Naive thymus-derived CD4-positive, alpha-beta T cell (primary cell): ENCODE data around the gene CD70. TPM values are rescaled to one million over a fixed set of nuclear protein-coding genes. Genes with fewer than 3 reads are reported as not detected.
A peak's percentile ranks its signal among the peaks of the same experiment; 100 is the strongest.
"Not testable (repeated sequence)": the region's sequence is repeated elsewhere in the genome, so short reads cannot be mapped to it uniquely, and the experiment has no call there.

Experiments
- ATAC-seq: fragments of 150-1000 bp; cut with Tn5 transposase; 2 replicates; pipeline ENCODE4 v1.10.0; 2021; ENCODE audit warnings: mild to moderate bottlenecking, moderate library complexity
- CTCF ChIA-PET: fragments of 350-600 bp; sonication (Branson Sonifier 250); formaldehyde crosslinking; loops from one replicate; lab custom pipeline; 2021; ENCODE audit warnings: antibody characterized with exemption; lab: Charles Lee
- POLR2A ChIA-PET: fragments of 350-600 bp; sonication (Branson Sonifier 250); formaldehyde crosslinking; loops from one replicate; lab custom pipeline; 2021; ENCODE audit warnings: antibody characterized with exemption, inconsistent platforms; lab: Charles Lee
- DNase-seq, 9 donors: peaks; one replicate each; pipeline versions ENCODE4 v3.0.0 to v3.0.0-alpha.2; 2020 to 2022; ENCODE audit warnings: mixed read lengths in 1 of 9
- H3K27ac ChIP-seq: one replicate; pipeline ENCODE4 v1.7.0; 2013; ENCODE audit warnings: mild to moderate bottlenecking, low read depth, low read length, moderate library complexity
- H3K27me3 ChIP-seq, 2 donors: one replicate each; pipeline ENCODE4 v1.7.0; 2013; ENCODE audit warnings: low read length in 2 of 2, mild to moderate bottlenecking in 2 of 2, moderate library complexity in 2 of 2; ENCODE audit not compliant: control insufficient read depth in 2 of 2, insufficient read depth in 2 of 2
- H3K36me3 ChIP-seq, 3 experiments: 1 replicate in 2 of 3; 2 replicates in 1 of 3; pipeline ENCODE4 v1.7.0; 2013; ENCODE audit warnings: low read length in 3 of 3, mild to moderate bottlenecking in 3 of 3, moderate library complexity in 1 of 3; ENCODE audit not compliant: insufficient read depth in 3 of 3, control insufficient read depth in 2 of 3
- H3K4me1 ChIP-seq, 2 donors: one replicate each; pipeline ENCODE4 v1.7.0; 2013; ENCODE audit warnings: low read length in 2 of 2, mild to moderate bottlenecking in 2 of 2, moderate library complexity in 1 of 2; ENCODE audit not compliant: control insufficient read depth in 2 of 2, insufficient read depth in 2 of 2
- H3K4me3 ChIP-seq: 2 replicates; pipeline ENCODE4 v1.7.0; 2013; ENCODE audit warnings: mild to moderate bottlenecking, low read length
- H3K9me3 ChIP-seq, 3 experiments: 1 replicate in 2 of 3; 2 replicates in 1 of 3; pipeline ENCODE4 v1.7.0; 2013; ENCODE audit warnings: low read length in 3 of 3; ENCODE audit not compliant: control insufficient read depth in 2 of 3
- H3K27ac Mint-ChIP-seq, 9 donors: one replicate each; pipeline ENCODE4 v1.8.0; 2020 to 2022; ENCODE audit warnings: mixed read lengths in 9 of 9, mild to moderate bottlenecking in 8 of 9, moderate library complexity in 5 of 9, inconsistent platforms in 2 of 9
- H3K27me3 Mint-ChIP-seq, 5 donors: one replicate each; pipeline ENCODE4 v1.8.0; 2021 to 2022; ENCODE audit warnings: mixed read lengths in 5 of 5, mild to moderate bottlenecking in 1 of 5
- H3K36me3 Mint-ChIP-seq, 5 donors: one replicate each; pipeline ENCODE4 v1.8.0; 2020 to 2022; ENCODE audit warnings: mixed read lengths in 5 of 5, mild to moderate bottlenecking in 3 of 5, inconsistent platforms in 1 of 5
- H3K4me1 Mint-ChIP-seq, 7 donors: one replicate each; pipeline ENCODE4 v1.8.0; 2020 to 2022; ENCODE audit warnings: mixed read lengths in 7 of 7, mild to moderate bottlenecking in 3 of 7, inconsistent platforms in 1 of 7
- H3K4me3 Mint-ChIP-seq, 10 donors: one replicate each; pipeline ENCODE4 v1.8.0; 2020 to 2022; ENCODE audit warnings: mild to moderate bottlenecking in 10 of 10, mixed read lengths in 10 of 10, moderate library complexity in 6 of 10, inconsistent platforms in 2 of 10
- H3K9me3 Mint-ChIP-seq, 11 donors: one replicate each; pipeline ENCODE4 v1.8.0; 2020 to 2022; ENCODE audit warnings: mixed read lengths in 11 of 11, mild to moderate bottlenecking in 4 of 11, inconsistent platforms in 1 of 11, moderate library complexity in 1 of 11
- intact Hi-C, 2 donors: fragments of 100-400 bp; cut with micrococcal nuclease; formaldehyde crosslinking; loops; one replicate each; pipeline ENCODE4 v1.15.1; 2023
- polyA plus RNA-seq, 2 donors: library from polyadenylated mRNA; unstranded; fragments of 300-500 nt; fragmentation: Illumina TruSeq; gene quantifications; one replicate each; pipeline ENCODE4 v1.2.3, GENCODE V29; 2021
- total RNA-seq, 6 experiments: library from RNA in 5 of 6; stranded (reverse) in 5 of 6; gene quantifications; 1 replicate in 5 of 6; 2 replicates in 1 of 6; pipeline ENCODE4 v1.2.3 and lab custom pipeline; 2021 to 2026

CD70 gene
- total and polyA plus RNA-seq, 7 experiments from 2014 or later: 1.2 to 39.6 TPM; not detected in 5

DNA sequence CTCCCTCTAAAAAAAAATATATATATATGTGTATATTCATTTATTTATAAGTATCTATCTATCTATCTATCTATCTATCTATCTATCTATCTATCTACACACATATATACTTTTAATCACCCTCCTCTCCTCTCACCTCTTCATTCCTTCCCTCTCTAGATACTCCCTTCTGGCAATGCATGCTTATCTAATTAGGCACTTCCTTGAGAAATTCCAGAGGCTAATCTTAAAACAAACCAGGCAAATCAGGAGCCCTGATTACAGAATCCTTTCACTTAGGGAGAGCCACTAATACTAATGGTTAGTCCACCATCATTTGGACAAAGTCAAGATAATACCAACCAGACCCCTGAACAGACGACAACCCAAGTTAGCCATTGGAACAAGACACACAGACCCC, 17.6 kb downstream of the CD70 start:
- CTCF ChIA-PET: no interaction called here
- H3K9me3 Mint-ChIP-seq: peaks cover 2 to 11% (median 4%) of the 10 kb centered on the region in 11 donors

DNA sequence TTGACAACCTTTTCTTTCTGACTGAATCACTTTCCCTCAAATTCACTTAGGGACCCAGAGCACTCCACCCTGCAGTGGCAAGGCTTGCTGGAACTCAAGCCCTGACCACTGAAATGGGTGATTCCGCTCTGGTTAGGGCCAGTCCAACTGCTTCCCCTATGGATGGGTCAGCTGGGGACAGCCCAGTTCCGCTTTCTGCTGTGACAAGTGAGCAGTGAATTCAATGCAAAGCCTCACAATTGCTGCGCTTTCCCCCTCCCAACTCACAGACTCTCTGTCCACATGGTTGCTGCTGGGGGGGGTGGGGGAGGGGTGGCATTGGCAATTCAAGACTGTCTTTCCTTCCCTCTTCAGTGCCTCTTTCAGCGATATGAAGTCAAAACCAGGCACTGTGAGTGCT, 18.7 kb downstream of the CD70 start:
- DNase-seq (no peak), ATAC-seq (peak; percentile 63)
- H3K36me3 ChIP-seq: no peaks in the 10 kb centered on the region
- CTCF ChIA-PET: interaction anchor here (0.7 kb wide), 1 partner anchor 822 kb away, joined by 3 read pairs; no protein-coding TSS in a partner anchor
- no peak overlapping the region for H3K4me3 Mint-ChIP-seq
- intact Hi-C loops: no loop called here
- peaks cover 2 to 11% (median 4%) of the 10 kb centered on the region in 11 donors for H3K9me3 Mint-ChIP-seq
- peaks cover 5 to 26% (median 19%) of the 10 kb centered on the region in 5 donors for H3K27me3 Mint-ChIP-seq
- no peaks in the 10 kb centered on the region for H3K27me3 ChIP-seq
- no peaks in the 10 kb centered on the region for H3K9me3 ChIP-seq
- H3K4me3 ChIP-seq: no peak overlapping the region
- peaks cover 0 to 1% (median 0%) of the 10 kb centered on the region in 5 donors for H3K36me3 Mint-ChIP-seq
- H3K4me1 Mint-ChIP-seq: peaks cover 0 to 3% (median 0%) of the 10 kb centered on the region in 7 donors
- no peak overlapping the region for H3K27ac Mint-ChIP-seq
- no peak overlapping the region for H3K27ac ChIP-seq
- H3K4me1 ChIP-seq: peaks cover 0 to 3% of the 10 kb centered on the region in 2 donors
- POLR2A ChIA-PET: no interaction called here

More for the DNA sequence above, 17.6 kb downstream of the CD70 start:
- H3K27me3 ChIP-seq: no peaks in the 10 kb centered on the region
- ATAC-seq (no peak), DNase-seq (no peak)
- Mint-ChIP-seq H3K4me1 (peaks cover 0 to 3% (median 0%) of the 10 kb centered on the region in 7 donors), H3K27ac (no peak overlapping the region), H3K27me3 (peaks cover 5 to 23% (median 17%) of the 10 kb centered on the region in 5 donors), H3K36me3 (peaks cover 0 to 1% (median 0%) of the 10 kb centered on the region in 5 donors), H3K4me3 (no peak overlapping the region)
- H3K36me3 ChIP-seq: no peaks in the 10 kb centered on the region
- intact Hi-C loops: no loop called here
- no peak overlapping the region for H3K4me3 ChIP-seq
- peaks cover 0 to 3% of the 10 kb centered on the region in 2 donors for H3K4me1 ChIP-seq
- H3K27ac ChIP-seq: no peak overlapping the region
- no peaks in the 10 kb centered on the region for H3K9me3 ChIP-seq
- POLR2A ChIA-PET: no interaction called here

DNA sequence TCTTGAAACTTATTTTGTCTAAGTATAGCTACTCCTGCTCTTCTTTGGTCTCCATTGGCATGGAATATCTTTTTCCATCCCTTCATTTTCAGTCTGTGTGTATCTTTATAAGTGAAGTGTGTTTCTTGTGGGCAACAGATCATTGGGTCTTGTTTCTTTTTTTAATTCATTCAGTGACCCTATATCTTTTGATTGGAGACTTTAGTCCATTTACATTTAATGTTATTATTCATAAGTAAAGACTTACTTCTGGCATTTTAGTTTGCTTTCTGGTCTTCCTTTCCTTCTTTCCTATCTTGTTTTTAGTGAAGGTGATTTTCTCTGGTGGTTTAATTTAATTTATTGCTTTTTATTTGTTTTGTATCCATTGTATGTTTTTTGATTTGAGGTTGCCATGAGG, 19.8 kb downstream of the CD70 start:
- CTCF ChIA-PET: no interaction called here
- Mint-ChIP-seq H3K4me1 (peaks cover 0 to 3% (median 0%) of the 10 kb centered on the region in 7 donors), H3K4me3 (no peak overlapping the region), H3K9me3 (peaks cover 2 to 17% (median 6%) of the 10 kb centered on the region in 11 donors), H3K27me3 (peaks cover 5 to 26% (median 19%) of the 10 kb centered on the region in 5 donors), H3K27ac (no peak overlapping the region), H3K36me3 (peaks cover 0 to 1% (median 0%) of the 10 kb centered on the region in 5 donors)
- POLR2A ChIA-PET: no interaction called here
- Histone ChIP-seq H3K9me3 (no peaks in the 10 kb centered on the region), H3K27me3 (no peaks in the 10 kb centered on the region), H3K36me3 (no peaks in the 10 kb centered on the region), H3K4me3 (no peak overlapping the region), H3K27ac (no peak overlapping the region), H3K4me1 (no peaks in the 10 kb centered on the region)
- intact Hi-C loops: no loop called here
- no peak for ATAC-seq
- DNase-seq: no peak

DNA sequence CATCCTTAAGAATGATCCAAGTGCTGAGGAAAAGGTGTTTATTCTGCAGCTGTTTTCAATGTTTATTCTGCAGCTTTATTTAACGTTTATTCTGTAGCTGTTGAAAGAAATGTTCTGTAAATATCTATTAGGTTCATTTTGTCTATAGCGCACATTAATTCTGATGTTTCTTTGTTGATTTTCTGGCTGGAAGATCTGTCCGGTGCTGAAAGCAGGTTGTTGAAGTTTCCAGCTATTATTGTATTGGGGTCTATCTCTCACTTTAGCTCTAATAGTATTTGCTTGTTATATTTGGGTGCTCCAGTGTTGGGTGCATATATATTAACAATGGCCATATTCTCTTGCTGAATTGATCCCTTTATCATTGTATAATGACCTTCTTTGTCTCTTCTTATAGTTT, 20.2 kb downstream of the CD70 start:
- CTCF ChIA-PET: no interaction called here
- H3K36me3 ChIP-seq: no peaks in the 10 kb centered on the region
- H3K4me3 Mint-ChIP-seq: no peak overlapping the region

DNA sequence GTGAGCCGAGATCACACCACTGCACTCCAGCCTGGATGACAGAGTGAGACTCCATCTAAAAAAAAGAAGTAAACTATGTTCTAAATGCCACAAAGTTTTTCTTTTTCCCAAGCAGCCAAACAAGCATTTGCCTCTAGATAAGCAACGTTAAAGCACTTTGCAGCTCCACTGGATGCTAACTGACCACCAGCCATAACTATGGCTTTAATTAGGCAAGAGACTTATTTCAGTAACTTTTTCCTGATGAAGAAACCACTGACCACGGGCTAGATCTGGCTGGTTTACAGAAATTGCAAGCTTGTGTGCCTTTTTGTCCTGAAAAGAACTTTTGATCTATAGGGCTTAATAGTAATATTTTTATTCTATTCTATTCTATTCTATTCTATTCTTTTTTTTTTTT, 22.1 kb downstream of the CD70 start:
- H3K4me1 ChIP-seq: no peaks in the 10 kb centered on the region
- no peaks in the 10 kb centered on the region for H3K9me3 ChIP-seq
- Mint-ChIP-seq H3K36me3 (peaks cover 0 to 6% (median 0%) of the 10 kb centered on the region in 5 donors), H3K9me3 (peaks cover 7 to 32% (median 14%) of the 10 kb centered on the region in 11 donors), H3K27me3 (peaks cover 11 to 34% (median 22%) of the 10 kb centered on the region in 5 donors), H3K27ac (no peak overlapping the region), H3K4me3 (no peak overlapping the region), H3K4me1 (peaks cover 0 to 3% (median 0%) of the 10 kb centered on the region in 7 donors)
- POLR2A ChIA-PET: no interaction called here
- CTCF ChIA-PET: no interaction called here
- no peaks in the 10 kb centered on the region for H3K27me3 ChIP-seq
- H3K4me3 ChIP-seq: no peak overlapping the region
- DNase-seq (no peak), ATAC-seq (no peak)
- no peaks in the 10 kb centered on the region for H3K36me3 ChIP-seq
- H3K27ac ChIP-seq: no peak overlapping the region
- intact Hi-C loops: no loop called here

More for the DNA sequence above, 20.2 kb downstream of the CD70 start:
- intact Hi-C loops: no loop called here
- Mint-ChIP-seq H3K4me1 (peaks cover 0 to 3% (median 0%) of the 10 kb centered on the region in 7 donors), H3K27ac (no peak overlapping the region), H3K9me3 (peaks cover 2 to 17% (median 6%) of the 10 kb centered on the region in 11 donors), H3K36me3 (peaks cover 0 to 1% (median 0%) of the 10 kb centered on the region in 5 donors), H3K27me3 (peaks cover 5 to 26% (median 19%) of the 10 kb centered on the region in 5 donors)
- no peaks in the 10 kb centered on the region for H3K9me3 ChIP-seq
- no peaks in the 10 kb centered on the region for H3K4me1 ChIP-seq
- no peaks in the 10 kb centered on the region for H3K27me3 ChIP-seq
- POLR2A ChIA-PET: interaction anchor here (0.6 kb wide), 1 partner anchor 251 kb away, joined by 3 read pairs; no protein-coding TSS in a partner anchor
- ATAC-seq (no peak), DNase-seq (no peak)
- no peak overlapping the region for H3K27ac ChIP-seq
- no peak overlapping the region for H3K4me3 ChIP-seq

DNA sequence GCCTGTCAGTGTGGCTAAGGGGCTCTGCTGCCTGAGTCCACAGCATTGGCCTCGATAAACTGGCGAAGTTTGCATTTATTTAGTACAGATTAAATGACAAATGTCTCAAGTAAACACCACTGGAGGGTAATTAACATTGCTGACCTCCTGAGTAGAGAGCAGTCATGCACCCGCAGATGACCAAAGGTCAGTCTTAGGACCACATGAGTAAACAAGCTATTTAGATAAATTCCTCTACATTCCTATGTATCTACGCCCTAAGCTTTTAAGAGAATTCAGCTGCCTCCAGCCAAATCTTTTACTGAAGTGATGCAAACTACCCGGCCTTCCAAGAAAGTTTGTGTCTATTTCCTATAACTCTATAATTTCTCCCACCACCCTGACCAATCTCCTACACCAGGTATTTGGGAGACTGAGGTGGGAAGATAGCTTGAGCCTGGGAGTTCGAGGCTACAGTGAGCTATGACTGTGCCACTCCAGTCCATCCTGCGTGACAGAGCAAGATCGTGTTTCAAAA, 22.9 kb downstream of the CD70 start:
- Histone ChIP-seq H3K36me3 (no peaks in the 10 kb centered on the region), H3K4me1 (no peaks in the 10 kb centered on the region), H3K9me3 (no peaks in the 10 kb centered on the region), H3K4me3 (no peak overlapping the region), H3K27ac (no peak overlapping the region), H3K27me3 (no peaks in the 10 kb centered on the region)
- peaks cover 7 to 32% (median 14%) of the 10 kb centered on the region in 11 donors for H3K9me3 Mint-ChIP-seq
- POLR2A ChIA-PET: no interaction called here
- DNase-seq (no peak), ATAC-seq (no peak)
- intact Hi-C loops: no loop called here
- peak overlapping the region in 1 of 9 donors; percentile 38 for H3K27ac Mint-ChIP-seq
- peaks cover 0 to 6% (median 0%) of the 10 kb centered on the region in 5 donors for H3K36me3 Mint-ChIP-seq
- H3K4me3 Mint-ChIP-seq: no peak overlapping the region
- peaks cover 11 to 34% (median 22%) of the 10 kb centered on the region in 5 donors for H3K27me3 Mint-ChIP-seq
- H3K4me1 Mint-ChIP-seq: peaks cover 0 to 3% (median 0%) of the 10 kb centered on the region in 7 donors
- CTCF ChIA-PET: no interaction called here

DNA sequence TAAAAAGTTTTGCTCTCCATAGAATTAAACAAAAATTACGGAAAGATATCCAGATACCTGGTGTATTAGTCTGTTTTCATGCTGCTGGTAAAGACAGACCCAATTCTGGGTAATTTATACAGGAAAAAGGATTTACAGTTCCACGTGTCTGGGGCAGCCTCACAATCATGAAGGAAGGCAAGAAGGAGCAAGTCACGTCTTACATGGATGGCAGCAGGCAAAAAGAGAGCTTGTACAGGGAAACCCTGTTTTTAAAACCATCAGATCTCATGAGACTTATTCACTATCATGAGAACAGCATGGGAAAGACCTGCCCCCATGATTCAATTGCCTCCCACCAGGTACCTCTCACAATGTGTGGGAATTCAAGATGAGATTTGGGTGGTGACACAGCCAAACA, 24.2 kb downstream of the CD70 start:
- H3K4me3 Mint-ChIP-seq, POLR2A ChIA-PET, H3K36me3 Mint-ChIP-seq, H3K4me3 ChIP-seq, H3K27me3 ChIP-seq, H3K9me3 ChIP-seq, H3K36me3 ChIP-seq, H3K27ac ChIP-seq, H3K27ac Mint-ChIP-seq, H3K4me1 ChIP-seq, ATAC-seq, H3K4me1 Mint-ChIP-seq, DNase-seq, CTCF ChIA-PET, intact Hi-C loops: not testable (repeated sequence)
- peaks cover 19 to 35% (median 27%) of the 10 kb centered on the region in 5 donors for H3K27me3 Mint-ChIP-seq
- H3K9me3 Mint-ChIP-seq: peaks cover 6 to 28% (median 14%) of the 10 kb centered on the region in 11 donors
